Measurements from ENCODE around the gene SLC39A10.

GRCh38 chr2:195663007-195663406 is 6.0 kb downstream of the SLC39A10 start:
- no peak for TF ChIP-seq POLR2A (IDR thresholded peaks at IDR 0.05)
- TF ChIP-seq, protein P1, sequence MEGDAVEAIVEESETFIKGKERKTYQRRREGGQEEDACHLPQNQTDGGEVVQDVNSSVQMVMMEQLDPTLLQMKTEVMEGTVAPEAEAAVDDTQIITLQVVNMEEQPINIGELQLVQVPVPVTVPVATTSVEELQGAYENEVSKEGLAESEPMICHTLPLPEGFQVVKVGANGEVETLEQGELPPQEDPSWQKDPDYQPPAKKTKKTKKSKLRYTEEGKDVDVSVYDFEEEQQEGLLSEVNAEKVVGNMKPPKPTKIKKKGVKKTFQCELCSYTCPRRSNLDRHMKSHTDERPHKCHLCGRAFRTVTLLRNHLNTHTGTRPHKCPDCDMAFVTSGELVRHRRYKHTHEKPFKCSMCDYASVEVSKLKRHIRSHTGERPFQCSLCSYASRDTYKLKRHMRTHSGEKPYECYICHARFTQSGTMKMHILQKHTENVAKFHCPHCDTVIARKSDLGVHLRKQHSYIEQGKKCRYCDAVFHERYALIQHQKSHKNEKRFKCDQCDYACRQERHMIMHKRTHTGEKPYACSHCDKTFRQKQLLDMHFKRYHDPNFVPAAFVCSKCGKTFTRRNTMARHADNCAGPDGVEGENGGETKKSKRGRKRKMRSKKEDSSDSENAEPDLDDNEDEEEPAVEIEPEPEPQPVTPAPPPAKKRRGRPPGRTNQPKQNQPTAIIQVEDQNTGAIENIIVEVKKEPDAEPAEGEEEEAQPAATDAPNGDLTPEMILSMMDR (IDR thresholded peaks at IDR 0.05): no peak
- no peak for TF ChIP-seq EP300 (IDR thresholded peaks at IDR 0.05)
- no peak for TF ChIP-seq POLR2AphosphoS5 (IDR thresholded peaks at IDR 0.05)
